Activated CD8-positive, alpha-beta T cell treated with anti-CD3 and anti-CD28 coated beads for 36 hours (primary cell): ENCODE data around the gene RIN3. TPM values are rescaled to one million over a fixed set of nuclear protein-coding genes. Genes with fewer than 3 reads are reported as not detected.
A peak's percentile ranks its signal among the peaks of the same experiment; 100 is the strongest.

ENCODE experiments used
- ATAC-seq: fragments of 200-7000 bp; cut with Tn5 transposase; one replicate; pipeline ENCODE4 v1.10.0; 2021; ENCODE audit warnings: mild to moderate bottlenecking, moderate library complexity
- CTCF ChIA-PET: fragments of 350-600 bp; sonication (Branson Sonifier 250); formaldehyde crosslinking; loops from one replicate; lab custom pipeline; 2021; ENCODE audit warnings: antibody characterized with exemption; lab: Charles Lee
- POLR2A ChIA-PET: fragments of 350-600 bp; sonication (Branson Sonifier 250); formaldehyde crosslinking; loops from one replicate; lab custom pipeline; 2021; ENCODE audit warnings: antibody characterized with exemption; lab: Charles Lee
- DNase-seq: peaks from one replicate; pipeline ENCODE4 v3.0.0-alpha.2; 2020
- H3K27ac Mint-ChIP-seq: one replicate; pipeline ENCODE4 v1.8.0; 2021; ENCODE audit warnings: mild to moderate bottlenecking, mixed read lengths
- H3K27me3 Mint-ChIP-seq: one replicate; pipeline ENCODE4 v1.8.0; 2021; ENCODE audit warnings: mixed read lengths
- H3K36me3 Mint-ChIP-seq: one replicate; pipeline ENCODE4 v1.8.0; 2021; ENCODE audit warnings: low read depth, mixed read lengths
- H3K4me1 Mint-ChIP-seq: one replicate; pipeline ENCODE4 v1.8.0; 2021; ENCODE audit warnings: low read depth, mixed read lengths
- H3K4me3 Mint-ChIP-seq: one replicate; pipeline ENCODE4 v1.8.0; 2021; ENCODE audit warnings: mild to moderate bottlenecking, moderate library complexity, mixed read lengths
- H3K9me3 Mint-ChIP-seq: one replicate; pipeline ENCODE4 v1.8.0; 2021; ENCODE audit warnings: mixed read lengths
- CTCF ChIP-seq: fragments of 200-600 bp; IDR thresholded peaks from one replicate; pipeline ENCODE4 v1.8.0; 2022; ENCODE audit warnings: antibody characterized with exemption, mild to moderate bottlenecking
- intact Hi-C: fragments of 100-400 bp; cut with micrococcal nuclease; formaldehyde crosslinking; loops from one replicate; pipeline ENCODE4 v1.10.0; 2022
- total RNA-seq, 2 experiments: library from RNA; stranded (reverse); gene quantifications; one replicate each; pipeline ENCODE4 v1.2.3, GENCODE V29; 2021

The RIN3 gene
- total RNA-seq, 2 experiments from 2014 or later = 61.3 to 62.4 TPM

GRCh38 chr14:92519246-92520101, 5.9 kb downstream of the RIN3 start:
- Mint-ChIP-seq H3K27ac (peak overlapping the region; percentile 79), H3K36me3 (peaks cover 53% of the 10 kb centered on the region), H3K9me3 (peaks cover 7% of the 10 kb centered on the region), H3K4me1 (peaks cover 75% of the 10 kb centered on the region), H3K27me3 (no peaks in the 10 kb centered on the region), H3K4me3 (no peak overlapping the region)
- ChIA-PET CTCF (interaction anchor here (1.0 to 1.2 kb wide), 2 partner anchors 23 to 40 kb away, joined by 3 to 4 read pairs; no protein-coding TSS in a partner anchor), POLR2A (interaction anchor here (0.6 to 5.3 kb wide), 4 partner anchors 11 to 386 kb away, joined by 3 to 34 read pairs (median 3); no protein-coding TSS in a partner anchor)
- intact Hi-C loops = no loop called here
- ATAC-seq = no peak
- no peak for DNase-seq
- TF ChIP-seq CTCF = no peak

GRCh38 chr14:92520102-92521057, 6.8 kb downstream of the RIN3 start:
- Mint-ChIP-seq H3K4me3 (no peak overlapping the region), H3K27ac (peak overlapping the region; percentile 79), H3K9me3 (peaks cover 7% of the 10 kb centered on the region), H3K36me3 (peaks cover 50% of the 10 kb centered on the region), H3K27me3 (no peaks in the 10 kb centered on the region), H3K4me1 (peaks cover 83% of the 10 kb centered on the region)
- CTCF ChIA-PET = no interaction called here
- no peak for ATAC-seq
- DNase-seq = peak; percentile 62
- POLR2A ChIA-PET = interaction anchor here (0.9 to 5.3 kb wide), 2 partner anchors 10 to 35 kb away, joined by 3 to 34 read pairs; no protein-coding TSS in a partner anchor
- intact Hi-C loops = no loop called here
- TF ChIP-seq CTCF = no peak

GRCh38 chr14:92521058-92521415, 7.5 kb downstream of the RIN3 start:
- intact Hi-C loops = no loop called here
- POLR2A ChIA-PET = interaction anchor here (5.3 kb wide), 1 partner anchor 10 kb away, joined by 34 read pairs; no protein-coding TSS in a partner anchor
- Mint-ChIP-seq H3K27me3 (no peaks in the 10 kb centered on the region), H3K27ac (peak overlapping the region; percentile 26), H3K9me3 (peaks cover 7% of the 10 kb centered on the region), H3K4me1 (peaks cover 79% of the 10 kb centered on the region), H3K4me3 (no peak overlapping the region), H3K36me3 (peaks cover 47% of the 10 kb centered on the region)
- no peak for DNase-seq
- no peak for TF ChIP-seq CTCF
- CTCF ChIA-PET = no interaction called here
- no peak for ATAC-seq

- Mint-ChIP-seq H3K27ac (no peak overlapping the region), H3K4me1 (peaks cover 70% of the 10 kb centered on the region), H3K9me3 (peaks cover 7% of the 10 kb centered on the region), H3K27me3 (no peaks in the 10 kb centered on the region), H3K4me3 (no peak overlapping the region), H3K36me3 (peaks cover 39% of the 10 kb centered on the region)
- no peak for DNase-seq
- ATAC-seq = no peak
- intact Hi-C loops = no loop called here
- CTCF ChIA-PET = interaction anchor here (1.0 to 2.0 kb wide), 4 partner anchors 20 to 158 kb away, joined by 3 to 6 read pairs (median 4); no protein-coding TSS in a partner anchor
- no peak for TF ChIP-seq CTCF
- POLR2A ChIA-PET = interaction anchor here (0.9 to 3.3 kb wide), 4 partner anchors 8 to 11 kb away, joined by 3 to 31 read pairs (median 5); partner anchors contain the start of gene RIN3
Measured at GRCh38 chr14:92523752-92524151, 10.2 kb downstream of the RIN3 start.
